Activated CD8-positive, alpha-beta T cell treated with anti-CD3 and anti-CD28 coated beads, Interleukin-2, amount 10 ng/mL, durations not matched to agents 7 days and 5 days (primary cell): Measurements from ENCODE around the gene HRH3. TPM values are rescaled to one million over a fixed set of nuclear protein-coding genes. Genes with fewer than 3 reads are reported as not detected.
A peak's percentile ranks its signal among the peaks of the same experiment; 100 is the strongest.

ENCODE experiments used
- ATAC-seq: fragments of 150-1000 bp; cut with Tn5 transposase; one replicate; pipeline ENCODE4 v1.10.0; 2021; ENCODE audit warnings: moderate library complexity
- CTCF ChIA-PET: fragments of 350-600 bp; sonication (Branson Sonifier 250); formaldehyde crosslinking; loops from one replicate; lab custom pipeline; 2021; ENCODE audit warnings: antibody characterized with exemption; lab: Charles Lee
- POLR2A ChIA-PET: fragments of 350-600 bp; sonication (Branson Sonifier 250); formaldehyde crosslinking; loops from one replicate; lab custom pipeline; 2021; ENCODE audit warnings: antibody characterized with exemption; lab: Charles Lee
- DNase-seq: peaks from one replicate; pipeline ENCODE4 v3.0.0-alpha.2; 2020
- H3K27ac Mint-ChIP-seq: one replicate; pipeline ENCODE4 v1.8.0; 2021; ENCODE audit warnings: mild to moderate bottlenecking, mixed read lengths
- H3K27me3 Mint-ChIP-seq: one replicate; pipeline ENCODE4 v1.8.0; 2021; ENCODE audit warnings: low read depth, mixed read lengths
- H3K36me3 Mint-ChIP-seq: one replicate; pipeline ENCODE4 v1.8.0; 2021; ENCODE audit warnings: low read depth, mixed read lengths
- H3K4me1 Mint-ChIP-seq: one replicate; pipeline ENCODE4 v1.8.0; 2021; ENCODE audit warnings: low read depth, mixed read lengths
- H3K4me3 Mint-ChIP-seq: one replicate; pipeline ENCODE4 v1.8.0; 2021; ENCODE audit warnings: mild to moderate bottlenecking, mixed read lengths
- H3K9me3 Mint-ChIP-seq: one replicate; pipeline ENCODE4 v1.8.0; 2022; ENCODE audit warnings: mixed read lengths; ENCODE audit not compliant: insufficient read depth
- total RNA-seq, 2 experiments: library from RNA; stranded (reverse); gene quantifications; one replicate each; pipeline ENCODE4 v1.2.3, GENCODE V29; 2021

The HRH3 gene
- total RNA-seq, 2 experiments from 2014 or later: not detected

DNA sequence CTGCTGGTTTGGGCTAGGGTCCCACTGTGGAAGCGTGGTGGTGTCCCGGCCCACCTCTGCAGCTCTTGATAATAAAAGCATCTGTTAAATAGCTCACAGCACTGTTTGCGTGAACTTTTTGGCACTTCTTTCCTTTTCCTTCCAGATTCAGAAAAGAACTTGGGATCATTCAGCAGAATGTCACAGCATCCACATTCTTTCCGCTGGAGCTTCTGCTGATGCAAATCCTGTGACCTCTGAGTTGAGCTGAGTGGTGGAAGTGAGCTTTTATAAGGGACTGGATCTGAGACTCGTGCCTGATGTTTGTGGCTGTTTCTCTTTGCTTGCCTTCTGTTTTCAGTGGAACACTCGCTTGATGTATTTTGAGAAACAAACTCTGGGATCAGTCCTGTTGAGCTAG is 22.1 kb upstream of the HRH3 start:
- no peaks in the 10 kb centered on the region for H3K9me3 Mint-ChIP-seq
- POLR2A ChIA-PET: interaction anchor here (0.8 kb wide), 1 partner anchor 53 kb away, joined by 3 read pairs; no protein-coding TSS in a partner anchor
- DNase-seq: no peak
- ATAC-seq: no peak
- peaks cover 42% of the 10 kb centered on the region for H3K4me1 Mint-ChIP-seq
- no peaks in the 10 kb centered on the region for H3K27me3 Mint-ChIP-seq
- CTCF ChIA-PET: no interaction called here
- H3K4me3 Mint-ChIP-seq: no peak overlapping the region
- peaks cover 4% of the 10 kb centered on the region for H3K36me3 Mint-ChIP-seq
- no peak overlapping the region for H3K27ac Mint-ChIP-seq

DNA sequence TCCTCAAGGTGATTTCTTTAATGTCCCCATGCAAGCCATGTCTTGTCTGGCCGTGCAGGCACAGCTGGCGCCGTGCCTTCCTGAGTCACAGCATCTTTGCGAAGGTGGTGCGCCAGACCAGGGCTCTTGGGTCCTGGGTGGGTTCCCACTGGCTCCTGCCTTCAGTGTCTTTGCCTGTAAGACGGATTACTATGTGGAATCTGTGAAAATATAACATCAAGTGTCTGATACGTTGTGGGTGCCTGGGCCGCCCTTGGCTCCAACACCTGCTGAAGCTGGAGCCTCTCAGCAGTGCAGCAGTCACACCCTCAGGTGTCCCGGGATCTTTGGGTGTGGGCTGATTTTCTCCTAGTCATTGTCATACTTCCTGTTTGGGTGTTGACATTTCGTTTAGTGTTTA is 21.4 kb upstream of the HRH3 start:
- DNase-seq (no peak), ATAC-seq (no peak)
- Mint-ChIP-seq H3K27ac (peak overlapping the region; percentile 30), H3K4me1 (peaks cover 42% of the 10 kb centered on the region), H3K4me3 (no peak overlapping the region), H3K36me3 (peaks cover 4% of the 10 kb centered on the region), H3K9me3 (no peaks in the 10 kb centered on the region), H3K27me3 (no peaks in the 10 kb centered on the region)
- POLR2A ChIA-PET: no interaction called here
- CTCF ChIA-PET: no interaction called here

- peak overlapping the region; percentile 78 for H3K4me3 Mint-ChIP-seq
- H3K27me3 Mint-ChIP-seq: no peaks in the 10 kb centered on the region
- H3K4me1 Mint-ChIP-seq: peaks cover 42% of the 10 kb centered on the region
- POLR2A ChIA-PET: interaction anchor here (0.6 kb wide), 1 partner anchor 36 kb away, joined by 4 read pairs; no protein-coding TSS in a partner anchor
- H3K9me3 Mint-ChIP-seq: no peaks in the 10 kb centered on the region
- ATAC-seq (no peak), DNase-seq (no peak)
- H3K36me3 Mint-ChIP-seq: peaks cover 4% of the 10 kb centered on the region
- CTCF ChIA-PET: no interaction called here
- H3K27ac Mint-ChIP-seq: no peak overlapping the region
Observed at GRCh38 chr20:62240020-62240685, 20.1 kb upstream of the HRH3 start.

GRCh38 chr20:62239278-62239879 is 19.3 kb upstream of the HRH3 start:
- POLR2A ChIA-PET: interaction anchor here (0.6 kb wide), 1 partner anchor 35 kb away, joined by 4 read pairs; no protein-coding TSS in a partner anchor

DNA sequence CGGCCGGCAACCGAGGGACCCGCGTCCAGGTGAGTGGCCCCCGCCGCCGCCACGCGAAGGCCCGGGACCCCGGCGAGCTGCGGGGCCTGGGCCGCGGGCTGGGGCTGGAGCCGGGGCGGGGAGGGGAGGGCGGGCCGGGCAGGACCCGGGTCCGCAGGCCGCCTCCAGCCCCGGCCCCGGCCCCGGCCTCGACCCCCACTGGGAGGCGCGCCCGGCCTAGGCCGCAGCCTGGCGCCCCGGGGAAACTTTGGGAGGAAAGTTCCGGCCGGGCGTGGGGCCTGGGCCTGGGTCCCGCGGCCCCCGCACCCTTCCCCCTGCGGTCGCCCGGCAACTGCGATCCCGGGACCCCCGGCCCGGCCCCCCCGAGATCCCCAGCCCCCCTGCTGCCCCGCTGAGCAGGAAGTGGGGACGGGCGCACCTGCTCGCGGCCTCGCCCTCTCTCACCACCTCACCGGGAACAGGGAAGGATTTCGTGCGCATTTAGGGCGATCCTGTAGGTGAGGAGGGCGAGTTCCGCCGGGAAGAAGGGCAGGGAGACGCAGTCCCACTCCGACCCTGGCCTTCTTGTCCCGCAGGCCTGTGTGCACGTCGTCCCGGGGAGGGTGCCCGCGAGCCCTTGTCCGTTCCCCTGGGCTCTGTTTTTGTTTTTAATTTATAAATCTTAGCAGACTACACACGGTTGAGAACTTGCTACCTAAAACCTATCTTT is 18.6 kb upstream of the HRH3 start:
- CTCF ChIA-PET: no interaction called here
- Mint-ChIP-seq H3K4me3 (peak overlapping the region; percentile 78), H3K4me1 (peaks cover 33% of the 10 kb centered on the region), H3K27ac (peak overlapping the region; percentile 80), H3K27me3 (no peaks in the 10 kb centered on the region), H3K36me3 (peaks cover 4% of the 10 kb centered on the region), H3K9me3 (no peaks in the 10 kb centered on the region)
- ATAC-seq (no peak), DNase-seq (peak; percentile 23)
- POLR2A ChIA-PET: no interaction called here

More at GRCh38 chr20:62239278-62239879, 19.3 kb upstream of the HRH3 start:
- Mint-ChIP-seq H3K9me3 (no peaks in the 10 kb centered on the region), H3K36me3 (peaks cover 4% of the 10 kb centered on the region), H3K27ac (peak overlapping the region; percentile 80), H3K27me3 (no peaks in the 10 kb centered on the region), H3K4me1 (peaks cover 37% of the 10 kb centered on the region), H3K4me3 (peak overlapping the region; percentile 78)
- CTCF ChIA-PET: no interaction called here
- DNase-seq (no peak), ATAC-seq (no peak)

DNA sequence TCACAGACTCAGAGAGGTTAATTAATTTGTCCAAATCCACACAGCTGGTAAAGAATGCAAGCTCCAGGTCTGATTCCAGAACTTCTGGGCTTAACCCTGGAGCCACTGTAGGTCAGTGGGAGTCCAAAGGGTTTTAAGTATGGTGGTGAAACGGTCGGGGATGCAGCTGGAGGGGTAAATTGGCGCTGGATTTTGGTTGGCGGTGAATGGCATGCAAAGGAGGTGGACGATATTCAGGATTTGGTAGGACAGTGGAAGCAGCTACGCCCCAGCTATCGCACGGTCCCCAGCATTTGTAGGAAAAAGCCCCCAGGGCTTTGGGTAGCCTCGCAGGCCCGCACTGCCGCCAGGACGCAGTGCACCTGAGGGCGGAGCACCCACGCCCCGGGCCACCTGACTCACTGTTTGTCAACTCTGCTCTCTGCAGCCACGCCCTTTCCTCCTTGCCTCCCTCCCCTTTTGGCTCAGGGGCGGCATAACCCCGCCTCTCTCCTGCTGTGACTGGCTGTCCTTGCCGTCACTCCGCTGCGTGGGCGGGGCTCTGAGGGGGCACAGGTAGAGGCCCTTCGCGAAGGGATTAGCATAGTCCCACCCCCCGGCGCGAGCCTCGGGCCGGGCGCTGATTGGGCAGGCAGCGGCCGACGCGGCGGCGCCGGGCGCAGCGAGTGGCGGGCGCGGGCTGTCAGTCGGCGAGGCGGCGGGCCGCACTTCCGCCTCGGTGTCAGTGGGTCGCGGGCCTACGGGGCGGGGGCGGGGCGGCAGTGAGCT is 17.9 kb upstream of the HRH3 start, which contains the start of gene OSBPL2:
OSBPL2 (plus strand) TSS at position 721 of the 768 bp plus-strand sequence. CDS start 17,664 bp downstream, outside the sequence.
- H3K27ac Mint-ChIP-seq: peak within 1 kb of the TSS; percentile 87
- ChIA-PET CTCF (no interaction called here), POLR2A (no interaction called here)
- H3K4me1 Mint-ChIP-seq: peaks cover 33% of the 10 kb centered on the region
- no peaks in the 10 kb centered on the region for H3K9me3 Mint-ChIP-seq
- peak; percentile 100 for DNase-seq
- ATAC-seq: peak; percentile 100
- peaks cover 4% of the 10 kb centered on the region for H3K36me3 Mint-ChIP-seq
- H3K4me3 Mint-ChIP-seq: peak within 1 kb of the TSS; percentile 78
- H3K27me3 Mint-ChIP-seq: no peaks in the 10 kb centered on the region

DNA sequence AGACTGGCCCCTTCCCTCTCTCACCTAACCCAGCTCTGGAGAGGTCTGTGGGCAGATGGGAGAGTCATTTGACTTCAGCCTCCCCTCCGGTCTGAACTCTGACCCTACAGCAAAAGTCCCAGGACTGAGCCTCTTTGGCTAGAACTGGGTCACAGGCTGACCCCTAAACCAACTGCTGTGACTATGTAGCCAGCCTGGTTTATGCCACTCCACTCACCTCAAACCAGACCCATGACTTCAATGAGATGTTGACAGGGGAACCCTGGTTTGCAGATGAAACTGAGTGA is 17.4 kb upstream of the HRH3 start:
- no peak for ATAC-seq
- Mint-ChIP-seq H3K36me3 (peaks cover 4% of the 10 kb centered on the region), H3K4me3 (peak overlapping the region; percentile 76), H3K9me3 (no peaks in the 10 kb centered on the region), H3K4me1 (peaks cover 31% of the 10 kb centered on the region), H3K27me3 (no peaks in the 10 kb centered on the region), H3K27ac (no peak overlapping the region)
- DNase-seq: no peak
- CTCF ChIA-PET: no interaction called here
- POLR2A ChIA-PET: no interaction called here

- ChIA-PET POLR2A (no interaction called here), CTCF (no interaction called here)
- Mint-ChIP-seq H3K27ac (no peak overlapping the region), H3K27me3 (no peaks in the 10 kb centered on the region), H3K4me1 (peaks cover 31% of the 10 kb centered on the region), H3K36me3 (peaks cover 4% of the 10 kb centered on the region), H3K4me3 (no peak overlapping the region), H3K9me3 (no peaks in the 10 kb centered on the region)
- DNase-seq (no peak), ATAC-seq (no peak)
Observed at GRCh38 chr20:62236766-62237513, 16.9 kb upstream of the HRH3 start.

- Mint-ChIP-seq H3K36me3 (no peaks in the 10 kb centered on the region), H3K4me3 (no peak overlapping the region), H3K4me1 (peaks cover 25% of the 10 kb centered on the region), H3K27ac (no peak overlapping the region), H3K9me3 (no peaks in the 10 kb centered on the region), H3K27me3 (no peaks in the 10 kb centered on the region)
- ChIA-PET POLR2A (no interaction called here), CTCF (no interaction called here)
- ATAC-seq: no peak
- no peak for DNase-seq
Observed at GRCh38 chr20:62236200-62236599, 16.1 kb upstream of the HRH3 start.

DNA sequence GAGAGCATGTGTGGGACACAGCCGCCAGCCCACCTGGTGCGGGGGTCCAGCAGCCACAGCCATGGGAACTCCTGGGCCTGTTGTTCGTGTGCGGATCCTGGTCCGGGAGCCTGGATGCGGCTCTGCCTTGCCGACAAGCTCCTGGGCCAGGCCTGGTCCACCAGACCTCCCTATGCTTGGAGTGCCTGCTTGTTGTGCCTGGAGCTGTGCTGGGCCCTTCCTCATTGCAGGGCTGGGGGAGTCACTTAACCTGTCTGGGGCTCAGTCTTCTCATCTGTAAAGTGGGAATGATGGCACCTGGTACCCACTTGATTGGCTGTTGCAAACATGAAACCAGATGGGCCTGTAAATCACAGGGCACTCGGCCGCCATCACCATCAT is 15.7 kb upstream of the HRH3 start:
- ChIA-PET POLR2A (no interaction called here), CTCF (no interaction called here)
- H3K27me3 Mint-ChIP-seq: no peaks in the 10 kb centered on the region
- H3K27ac Mint-ChIP-seq: no peak overlapping the region
- H3K4me3 Mint-ChIP-seq: no peak overlapping the region
- no peaks in the 10 kb centered on the region for H3K36me3 Mint-ChIP-seq
- H3K4me1 Mint-ChIP-seq: peaks cover 25% of the 10 kb centered on the region
- H3K9me3 Mint-ChIP-seq: no peaks in the 10 kb centered on the region
- ATAC-seq (no peak), DNase-seq (no peak)

DNA sequence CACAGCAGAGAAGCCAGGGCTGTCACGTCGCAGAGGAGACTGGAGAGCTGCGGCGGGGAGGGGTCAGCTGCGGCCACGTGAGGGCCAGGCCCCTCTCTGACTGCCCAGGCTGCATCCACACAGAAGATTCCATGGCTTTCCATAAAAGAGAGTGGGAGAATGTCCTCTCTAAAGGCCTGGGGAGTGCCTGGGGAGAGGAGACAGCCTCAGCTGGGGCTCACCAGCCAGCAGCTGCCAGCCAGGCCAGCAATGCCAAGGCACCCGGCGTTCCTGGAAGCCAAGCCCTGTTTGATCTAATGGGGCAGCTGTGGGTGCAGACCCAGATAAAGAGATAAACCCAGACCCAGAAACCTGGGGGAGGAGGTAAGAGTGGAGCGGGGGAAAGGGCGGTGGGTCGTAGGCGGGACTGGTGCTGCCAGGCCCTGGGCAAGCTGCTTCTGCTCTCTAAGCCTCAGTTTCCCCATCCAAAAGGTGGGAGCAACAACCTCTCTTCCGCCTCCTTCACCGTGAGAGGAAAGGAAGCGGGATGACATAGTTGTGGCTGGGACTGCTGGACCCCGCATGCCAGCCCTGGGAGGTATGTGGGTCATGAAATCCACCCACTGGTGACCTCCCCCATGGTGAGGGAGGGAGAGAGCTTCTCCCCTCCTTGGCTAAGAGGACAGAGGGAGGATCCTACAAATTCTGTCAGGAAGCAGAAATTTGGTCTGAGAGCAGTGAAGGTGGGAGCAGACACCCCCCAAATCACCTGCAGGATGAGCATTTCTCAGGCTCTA is 15.1 kb upstream of the HRH3 start:
- H3K27me3 Mint-ChIP-seq: no peaks in the 10 kb centered on the region
- H3K4me3 Mint-ChIP-seq: no peak overlapping the region
- H3K36me3 Mint-ChIP-seq: no peaks in the 10 kb centered on the region
- ChIA-PET CTCF (no interaction called here), POLR2A (no interaction called here)
- no peak overlapping the region for H3K27ac Mint-ChIP-seq
- H3K4me1 Mint-ChIP-seq: peaks cover 19% of the 10 kb centered on the region
- ATAC-seq: no peak
- H3K9me3 Mint-ChIP-seq: no peaks in the 10 kb centered on the region
- no peak for DNase-seq
